ENCODE data around the gene DDIT3.

DDIT3 gene

GRCh38 chr12:57473886-57474285 lies 46.4 kb downstream of the DDIT3 start:
- Histone ChIP-seq H3K9me3 (no peaks in the 10 kb centered on the region), H3K36me3 (no peaks in the 10 kb centered on the region), H3K4me1 (no peaks in the 10 kb centered on the region), H3K27me3 (peaks cover 97% of the 10 kb centered on the region), H3K4me3 (ENCODE audit: low read depth, low read length) (no peak overlapping the region)
- no peak for DNase-seq
- TF ChIP-seq CTCF (IDR thresholded peaks at IDR 0.05; ENCODE audit: low read depth, low read length): no peak

- no peak for DNase-seq
- H3K4me1 ChIP-seq: no peaks in the 10 kb centered on the region
- peaks cover 97% of the 10 kb centered on the region for H3K27me3 ChIP-seq
- no peak for TF ChIP-seq CTCF (IDR thresholded peaks at IDR 0.05; ENCODE audit: low read depth, low read length)
- no peaks in the 10 kb centered on the region for H3K9me3 ChIP-seq
- H3K36me3 ChIP-seq: no peaks in the 10 kb centered on the region
- H3K4me3 ChIP-seq (ENCODE audit: low read depth, low read length): no peak overlapping the region
Measured at GRCh38 chr12:57473392-57473791, 46.9 kb downstream of the DDIT3 start.

- no peak overlapping the region for H3K4me3 ChIP-seq (ENCODE audit: low read depth, low read length)
- H3K4me1 ChIP-seq: no peaks in the 10 kb centered on the region
- no peaks in the 10 kb centered on the region for H3K36me3 ChIP-seq
- no peaks in the 10 kb centered on the region for H3K9me3 ChIP-seq
- no peak for DNase-seq
- peaks cover 98% of the 10 kb centered on the region for H3K27me3 ChIP-seq
- TF ChIP-seq CTCF (IDR thresholded peaks at IDR 0.05; ENCODE audit: low read depth, low read length): no peak
Measured at GRCh38 chr12:57472391-57472790, 47.9 kb downstream of the DDIT3 start.

- H3K27me3 ChIP-seq: peaks cover 98% of the 10 kb centered on the region
- H3K4me1 ChIP-seq: no peaks in the 10 kb centered on the region
- no peak overlapping the region for H3K4me3 ChIP-seq (ENCODE audit: low read depth, low read length)
- TF ChIP-seq CTCF (IDR thresholded peaks at IDR 0.05; ENCODE audit: low read depth, low read length): no peak
- H3K9me3 ChIP-seq: no peaks in the 10 kb centered on the region
- no peaks in the 10 kb centered on the region for H3K36me3 ChIP-seq
- no peak for DNase-seq
Measured at GRCh38 chr12:57471661-57472060, 48.7 kb downstream of the DDIT3 start.

- no peak for DNase-seq
- H3K9me3 ChIP-seq: no peaks in the 10 kb centered on the region
- TF ChIP-seq CTCF (IDR thresholded peaks at IDR 0.05; ENCODE audit: low read depth, low read length): no peak
- H3K4me1 ChIP-seq: no peaks in the 10 kb centered on the region
- H3K27me3 ChIP-seq: peaks cover 98% of the 10 kb centered on the region
- H3K36me3 ChIP-seq: no peaks in the 10 kb centered on the region
- H3K4me3 ChIP-seq (ENCODE audit: low read depth, low read length): no peak overlapping the region
Measured at GRCh38 chr12:57470970-57471656, 49.2 kb downstream of the DDIT3 start.

DNA sequence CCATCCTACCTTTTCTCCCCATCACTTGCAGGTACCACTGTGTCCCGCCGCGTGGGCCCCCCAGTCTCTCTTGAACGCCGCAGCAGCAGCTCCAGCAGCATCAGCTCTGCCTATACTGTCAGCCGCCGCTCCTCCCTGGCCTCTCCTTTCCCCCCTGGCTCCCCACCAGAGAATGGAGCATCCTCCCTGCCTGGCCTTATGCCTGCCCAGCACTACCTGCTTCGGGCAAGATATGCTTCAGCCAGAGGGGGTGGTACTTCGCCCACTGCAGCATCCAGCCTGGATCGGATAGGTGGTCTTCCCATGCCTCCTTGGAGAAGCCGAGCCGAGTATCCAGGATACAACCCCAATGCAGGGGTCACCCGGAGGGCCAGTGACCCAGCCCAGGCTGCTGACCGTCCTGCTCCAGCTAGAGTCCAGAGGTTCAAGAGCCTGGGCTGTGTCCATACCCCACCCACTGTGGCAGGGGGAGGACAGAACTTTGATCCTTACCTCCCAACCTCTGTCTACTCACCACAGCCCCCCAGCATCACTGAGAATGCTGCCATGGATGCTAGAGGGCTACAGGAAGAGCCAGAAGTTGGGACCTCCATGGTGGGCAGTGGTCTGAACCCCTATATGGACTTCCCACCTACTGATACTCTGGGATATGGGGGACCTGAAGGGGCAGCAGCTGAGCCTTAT lies 49.9 kb downstream of the DDIT3 start:
- Histone ChIP-seq H3K27me3 (peaks cover 98% of the 10 kb centered on the region), H3K36me3 (no peaks in the 10 kb centered on the region), H3K9me3 (no peaks in the 10 kb centered on the region), H3K4me1 (no peaks in the 10 kb centered on the region), H3K4me3 (ENCODE audit: low read depth, low read length) (no peak overlapping the region)
- no peak for TF ChIP-seq CTCF (IDR thresholded peaks at IDR 0.05; ENCODE audit: low read depth, low read length)
- no peak for DNase-seq

Measured in BE2C (cell line).